C4-2B (cell line): Measurements from ENCODE around the gene CCDC82.

Experiments used
- CTCF ChIP-seq: fragments of 450-650 bp; conservative IDR thresholded peaks from 2 replicates; pipeline ENCODE4 v1.5.1; 2017; ENCODE audit warnings: mild to moderate bottlenecking
- ZFX ChIP-seq: fragments of 450-650 bp; IDR thresholded peaks from 2 replicates; pipeline ENCODE4 v1.6.1; 2017

- TF ChIP-seq CTCF (no peak), ZFX (no peak)
Observed at GRCh38 chr11:96430668-96431067, 41.0 kb upstream of the CCDC82 start.
